Measurements from ENCODE around the gene GABARAP. TPM values are rescaled to one million over a fixed set of nuclear protein-coding genes. Genes with fewer than 3 reads are reported as not detected.

Gene GABARAP
- total and polyA plus RNA-seq, 2 of the 13 experiments (the other 11 are each of a cell fraction or from before 2014, with no cell fraction given) = 161 to 310 TPM

DNA sequence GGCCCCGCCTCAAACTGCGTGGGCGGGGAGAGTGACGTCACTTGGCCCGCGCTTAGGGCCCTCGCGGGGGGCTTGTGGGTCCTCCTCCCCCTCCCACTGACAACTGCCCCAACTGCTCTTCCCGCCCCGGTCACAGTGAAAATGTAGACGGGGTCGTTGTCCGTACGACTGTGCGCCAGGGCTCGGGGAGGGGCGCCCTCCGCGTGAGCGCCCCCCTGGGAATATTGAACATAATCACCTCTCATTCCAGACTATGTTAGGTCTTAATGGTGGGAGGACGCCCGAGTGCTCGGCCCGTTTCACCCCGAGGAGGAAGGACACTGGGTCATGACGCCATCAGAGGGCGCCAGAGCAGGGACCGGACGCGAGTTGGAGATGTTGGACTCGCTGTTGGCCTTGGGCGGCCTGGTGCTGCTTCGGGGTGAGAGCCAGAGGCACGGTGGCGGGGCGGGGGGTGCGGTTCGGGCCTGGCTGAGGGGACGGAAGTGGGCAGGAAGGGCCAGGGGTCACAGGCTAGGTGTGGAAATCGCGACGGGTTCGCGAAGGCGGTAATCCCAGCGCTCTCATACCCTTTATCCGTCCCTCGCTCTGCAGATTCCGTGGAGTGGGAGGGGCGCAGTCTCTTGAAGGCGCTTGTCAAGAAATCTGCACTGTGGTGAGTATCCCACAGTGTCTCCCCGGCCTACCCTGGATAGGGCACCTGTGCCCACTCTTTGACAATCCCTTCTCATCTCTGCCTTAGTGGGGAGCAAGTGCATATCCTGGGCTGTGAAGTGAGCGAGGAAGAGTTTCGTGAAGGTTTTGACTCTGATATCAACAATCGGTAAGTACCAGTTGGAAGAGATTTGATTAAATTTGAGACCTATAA is 10.2 kb upstream of the GABARAP start, which contains the start of gene ELP5 (continued):
- peak; percentile 41; the same call in 1 of the 2 replicates for TF ChIP-seq EED (CRISPR knock-in tag; IDR thresholded peaks at IDR 0.05)
- TF ChIP-seq ZNF792 (CRISPR knock-in tag; IDR thresholded peaks at IDR 0.05) = peak; percentile 85; the same call in 1 of the 2 replicates
- TF ChIP-seq ZFP36 (IDR thresholded peaks at IDR 0.05; ENCODE audit: borderline replicate concordance, low read depth, low read length, partially characterized antibody) = no peak
- TF ChIP-seq RCOR2 (CRISPR knock-in tag; IDR thresholded peaks at IDR 0.05) = peak; percentile 25; the same call in 1 of the 2 replicates
- peak; percentile 98 for TF ChIP-seq PTBP1 (IDR thresholded peaks at IDR 0.05; ENCODE audit: low read depth, low read length, poor library complexity, severe bottlenecking)
- peak; percentile 40; the same call in 1 of the 2 replicates for TF ChIP-seq GTF2F1 (IDR thresholded peaks at IDR 0.05; ENCODE audit: low read length)
- TF ChIP-seq ATF1 (CRISPR knock-in tag; IDR thresholded peaks at IDR 0.05) = peak; percentile 96
- peak; percentile 47; the same call in 1 of the 2 replicates for TF ChIP-seq ZFP82 (CRISPR knock-in tag; IDR thresholded peaks at IDR 0.05; ENCODE audit: borderline replicate concordance)
- TF ChIP-seq, protein P1, sequence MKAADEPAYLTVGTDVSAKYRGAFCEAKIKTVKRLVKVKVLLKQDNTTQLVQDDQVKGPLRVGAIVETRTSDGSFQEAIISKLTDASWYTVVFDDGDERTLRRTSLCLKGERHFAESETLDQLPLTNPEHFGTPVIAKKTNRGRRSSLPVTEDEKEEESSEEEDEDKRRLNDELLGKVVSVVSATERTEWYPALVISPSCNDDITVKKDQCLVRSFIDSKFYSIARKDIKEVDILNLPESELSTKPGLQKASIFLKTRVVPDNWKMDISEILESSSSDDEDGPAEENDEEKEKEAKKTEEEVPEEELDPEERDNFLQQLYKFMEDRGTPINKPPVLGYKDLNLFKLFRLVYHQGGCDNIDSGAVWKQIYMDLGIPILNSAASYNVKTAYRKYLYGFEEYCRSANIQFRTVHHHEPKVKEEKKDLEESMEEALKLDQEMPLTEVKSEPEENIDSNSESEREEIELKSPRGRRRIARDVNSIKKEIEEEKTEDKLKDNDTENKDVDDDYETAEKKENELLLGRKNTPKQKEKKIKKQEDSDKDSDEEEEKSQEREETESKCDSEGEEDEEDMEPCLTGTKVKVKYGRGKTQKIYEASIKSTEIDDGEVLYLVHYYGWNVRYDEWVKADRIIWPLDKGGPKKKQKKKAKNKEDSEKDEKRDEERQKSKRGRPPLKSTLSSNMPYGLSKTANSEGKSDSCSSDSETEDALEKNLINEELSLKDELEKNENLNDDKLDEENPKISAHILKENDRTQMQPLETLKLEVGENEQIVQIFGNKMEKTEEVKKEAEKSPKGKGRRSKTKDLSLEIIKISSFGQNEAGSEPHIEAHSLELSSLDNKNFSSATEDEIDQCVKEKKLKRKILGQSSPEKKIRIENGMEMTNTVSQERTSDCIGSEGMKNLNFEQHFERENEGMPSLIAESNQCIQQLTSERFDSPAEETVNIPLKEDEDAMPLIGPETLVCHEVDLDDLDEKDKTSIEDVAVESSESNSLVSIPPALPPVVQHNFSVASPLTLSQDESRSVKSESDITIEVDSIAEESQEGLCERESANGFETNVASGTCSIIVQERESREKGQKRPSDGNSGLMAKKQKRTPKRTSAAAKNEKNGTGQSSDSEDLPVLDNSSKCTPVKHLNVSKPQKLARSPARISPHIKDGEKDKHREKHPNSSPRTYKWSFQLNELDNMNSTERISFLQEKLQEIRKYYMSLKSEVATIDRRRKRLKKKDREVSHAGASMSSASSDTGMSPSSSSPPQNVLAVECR (CRISPR knock-in tag; IDR thresholded peaks at IDR 0.05; ENCODE audit: borderline replicate concordance) = peak; percentile 90
- no peak for TF ChIP-seq SCMH1 (CRISPR knock-in tag; IDR thresholded peaks at IDR 0.05; ENCODE audit: borderline replicate concordance)
- TF ChIP-seq, protein P2, sequence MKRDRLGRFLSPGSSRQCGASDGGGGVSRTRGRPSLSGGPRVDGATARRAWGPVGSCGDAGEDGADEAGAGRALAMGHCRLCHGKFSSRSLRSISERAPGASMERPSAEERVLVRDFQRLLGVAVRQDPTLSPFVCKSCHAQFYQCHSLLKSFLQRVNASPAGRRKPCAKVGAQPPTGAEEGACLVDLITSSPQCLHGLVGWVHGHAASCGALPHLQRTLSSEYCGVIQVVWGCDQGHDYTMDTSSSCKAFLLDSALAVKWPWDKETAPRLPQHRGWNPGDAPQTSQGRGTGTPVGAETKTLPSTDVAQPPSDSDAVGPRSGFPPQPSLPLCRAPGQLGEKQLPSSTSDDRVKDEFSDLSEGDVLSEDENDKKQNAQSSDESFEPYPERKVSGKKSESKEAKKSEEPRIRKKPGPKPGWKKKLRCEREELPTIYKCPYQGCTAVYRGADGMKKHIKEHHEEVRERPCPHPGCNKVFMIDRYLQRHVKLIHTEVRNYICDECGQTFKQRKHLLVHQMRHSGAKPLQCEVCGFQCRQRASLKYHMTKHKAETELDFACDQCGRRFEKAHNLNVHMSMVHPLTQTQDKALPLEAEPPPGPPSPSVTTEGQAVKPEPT (CRISPR knock-in tag; IDR thresholded peaks at IDR 0.05; ENCODE audit: low read depth) = no peak
- no peak for TF ChIP-seq ZFP36L2 (CRISPR knock-in tag; IDR thresholded peaks at IDR 0.05)
- TF ChIP-seq ZNF326 (CRISPR knock-in tag; IDR thresholded peaks at IDR 0.05; ENCODE audit: borderline replicate concordance) = no peak
- no peak for TF ChIP-seq PAWR (CRISPR knock-in tag; IDR thresholded peaks at IDR 0.05; ENCODE audit: borderline replicate concordance)
- TF ChIP-seq, protein P3, sequence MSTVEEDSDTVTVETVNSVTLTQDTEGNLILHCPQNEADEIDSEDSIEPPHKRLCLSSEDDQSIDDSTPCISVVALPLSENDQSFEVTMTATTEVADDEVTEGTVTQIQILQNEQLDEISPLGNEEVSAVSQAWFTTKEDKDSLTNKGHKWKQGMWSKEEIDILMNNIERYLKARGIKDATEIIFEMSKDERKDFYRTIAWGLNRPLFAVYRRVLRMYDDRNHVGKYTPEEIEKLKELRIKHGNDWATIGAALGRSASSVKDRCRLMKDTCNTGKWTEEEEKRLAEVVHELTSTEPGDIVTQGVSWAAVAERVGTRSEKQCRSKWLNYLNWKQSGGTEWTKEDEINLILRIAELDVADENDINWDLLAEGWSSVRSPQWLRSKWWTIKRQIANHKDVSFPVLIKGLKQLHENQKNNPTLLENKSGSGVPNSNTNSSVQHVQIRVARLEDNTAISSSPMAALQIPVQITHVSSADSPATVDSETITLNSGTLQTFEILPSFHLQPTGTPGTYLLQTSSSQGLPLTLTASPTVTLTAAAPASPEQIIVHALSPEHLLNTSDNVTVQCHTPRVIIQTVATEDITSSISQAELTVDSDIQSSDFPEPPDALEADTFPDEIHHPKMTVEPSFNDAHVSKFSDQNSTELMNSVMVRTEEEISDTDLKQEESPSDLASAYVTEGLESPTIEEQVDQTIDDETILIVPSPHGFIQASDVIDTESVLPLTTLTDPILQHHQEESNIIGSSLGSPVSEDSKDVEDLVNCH (CRISPR knock-in tag; IDR thresholded peaks at IDR 0.05) = 0 out of 2 replicates have a peak, but pooled peaks have one; percentile 27
- TF ChIP-seq, protein P4, sequence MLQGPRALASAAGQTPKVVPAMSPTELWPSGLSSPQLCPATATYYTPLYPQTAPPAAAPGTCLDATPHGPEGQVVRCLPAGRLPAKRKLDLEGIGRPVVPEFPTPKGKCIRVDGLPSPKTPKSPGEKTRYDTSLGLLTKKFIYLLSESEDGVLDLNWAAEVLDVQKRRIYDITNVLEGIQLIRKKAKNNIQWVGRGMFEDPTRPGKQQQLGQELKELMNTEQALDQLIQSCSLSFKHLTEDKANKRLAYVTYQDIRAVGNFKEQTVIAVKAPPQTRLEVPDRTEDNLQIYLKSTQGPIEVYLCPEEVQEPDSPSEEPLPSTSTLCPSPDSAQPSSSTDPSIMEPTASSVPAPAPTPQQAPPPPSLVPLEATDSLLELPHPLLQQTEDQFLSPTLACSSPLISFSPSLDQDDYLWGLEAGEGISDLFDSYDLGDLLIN (CRISPR knock-in tag; IDR thresholded peaks at IDR 0.05; ENCODE audit: borderline replicate concordance) = 0 out of 2 replicates have a peak, but pooled peaks have one; percentile 25
- TF ChIP-seq NONO (IDR thresholded peaks at IDR 0.05) = no peak
- TF ChIP-seq NONO (CRISPR knock-in tag; conservative IDR thresholded peaks at IDR 0.05) = peak; percentile 88
- peak; percentile 28 for TF ChIP-seq TBL1XR1 (IDR thresholded peaks at IDR 0.05; ENCODE audit: borderline replicate concordance, low read length, partially characterized antibody)
